ENCODE results near the gene KMT2C.
"Not testable (repeated sequence)": the region's sequence is repeated elsewhere in the genome, so short reads cannot be mapped to it uniquely, and the experiment has no call there.

The KMT2C gene

GRCh38 chr7:152365982-152366603 lies 69.7 kb downstream of the KMT2C start:
- in situ Hi-C loops (cut with MboI; ENCODE audit: low sequenced_read_pairs): no loop called here

GRCh38 chr7:152363798-152364197 lies 72.0 kb downstream of the KMT2C start:
- in situ Hi-C loops (cut with MboI; ENCODE audit: low sequenced_read_pairs): no loop called here

- in situ Hi-C loops (cut with MboI; ENCODE audit: low sequenced_read_pairs): no loop called here
Measured at GRCh38 chr7:152362128-152362926, 73.5 kb downstream of the KMT2C start.

- in situ Hi-C loops (cut with MboI; ENCODE audit: low sequenced_read_pairs): no loop called here
Measured at GRCh38 chr7:152355474-152356057, 80.2 kb downstream of the KMT2C start.

GRCh38 chr7:152354061-152354460 lies 81.7 kb downstream of the KMT2C start:
- in situ Hi-C loops (cut with MboI; ENCODE audit: low sequenced_read_pairs): no loop called here

- in situ Hi-C loops (cut with MboI; ENCODE audit: low sequenced_read_pairs): not testable (repeated sequence)
Measured at GRCh38 chr7:152353281-152353680, 82.5 kb downstream of the KMT2C start.

GRCh38 chr7:152351747-152352146 lies 84.1 kb downstream of the KMT2C start:
- in situ Hi-C loops (cut with MboI; ENCODE audit: low sequenced_read_pairs): not testable (repeated sequence)

- in situ Hi-C loops (cut with MboI; ENCODE audit: low sequenced_read_pairs): no loop called here
Measured at GRCh38 chr7:152351168-152351567, 84.6 kb downstream of the KMT2C start.

- in situ Hi-C loops (cut with MboI; ENCODE audit: low sequenced_read_pairs): loop anchor here (25.0 kb wide), 1 partner anchor 364 kb away; no protein-coding TSS in a partner anchor
Measured at GRCh38 chr7:152347888-152348287, 87.9 kb downstream of the KMT2C start.

- in situ Hi-C loops (cut with MboI; ENCODE audit: low sequenced_read_pairs): loop anchor here (25.0 kb wide), 1 partner anchor 368 kb away; no protein-coding TSS in a partner anchor
Measured at GRCh38 chr7:152344253-152344652, 91.5 kb downstream of the KMT2C start.

- in situ Hi-C loops (cut with MboI; ENCODE audit: low sequenced_read_pairs): loop anchor here (25.0 kb wide), 1 partner anchor 370 kb away; no protein-coding TSS in a partner anchor
Measured at GRCh38 chr7:152342796-152343195, 93.0 kb downstream of the KMT2C start.

- in situ Hi-C loops (cut with MboI; ENCODE audit: low sequenced_read_pairs): loop anchor here (25.0 kb wide), 1 partner anchor 370 kb away; no protein-coding TSS in a partner anchor
Measured at GRCh38 chr7:152341914-152342236, 93.9 kb downstream of the KMT2C start.

GRCh38 chr7:152341039-152341913 lies 94.5 kb downstream of the KMT2C start:
- in situ Hi-C loops (cut with MboI; ENCODE audit: low sequenced_read_pairs): loop anchor here (25.0 kb wide), 1 partner anchor 371 kb away; no protein-coding TSS in a partner anchor

- in situ Hi-C loops (cut with MboI; ENCODE audit: low sequenced_read_pairs): loop anchor here (25.0 kb wide), 1 partner anchor 372 kb away; no protein-coding TSS in a partner anchor
Measured at GRCh38 chr7:152340161-152340560, 95.6 kb downstream of the KMT2C start.

GRCh38 chr7:152338561-152338960 lies 97.2 kb downstream of the KMT2C start:
- in situ Hi-C loops (cut with MboI; ENCODE audit: low sequenced_read_pairs): loop anchor here (25.0 kb wide), 1 partner anchor 374 kb away; no protein-coding TSS in a partner anchor

GRCh38 chr7:152336754-152337368 lies 98.9 kb downstream of the KMT2C start:
- in situ Hi-C loops (cut with MboI; ENCODE audit: low sequenced_read_pairs): loop anchor here (25.0 kb wide), 1 partner anchor 375 kb away; no protein-coding TSS in a partner anchor

- in situ Hi-C loops (cut with MboI; ENCODE audit: low sequenced_read_pairs): loop anchor here (25.0 kb wide), 1 partner anchor 376 kb away; no protein-coding TSS in a partner anchor
Measured at GRCh38 chr7:152335900-152336571, 99.8 kb downstream of the KMT2C start.

GRCh38 chr7:152333134-152333533 lies 102.7 kb downstream of the KMT2C start:
- in situ Hi-C loops (cut with MboI; ENCODE audit: low sequenced_read_pairs): loop anchor here (25.0 kb wide), 1 partner anchor 379 kb away; no protein-coding TSS in a partner anchor

GRCh38 chr7:152330827-152331226 lies 105.0 kb downstream of the KMT2C start:
- in situ Hi-C loops (cut with MboI; ENCODE audit: low sequenced_read_pairs): loop anchor here (25.0 kb wide), 1 partner anchor 381 kb away; no protein-coding TSS in a partner anchor
